GM08714 (cell line): ENCODE results near the gene OR51A2.

Source experiments
- H3K4me3 ChIP-seq: fragments of 200-500 bp; sonication (Bioruptor generic); 2 replicates; pipeline ENCODE4 v1.5.1; 2014; ENCODE audit warnings: mild to moderate bottlenecking, low read length, inconsistent platforms
- ZNF274 ChIP-seq: IDR thresholded peaks from 2 replicates; pipeline ENCODE4 v1.6.1; 2012; ENCODE audit warnings: mild to moderate bottlenecking, low read depth, low read length

The OR51A2 gene

DNA sequence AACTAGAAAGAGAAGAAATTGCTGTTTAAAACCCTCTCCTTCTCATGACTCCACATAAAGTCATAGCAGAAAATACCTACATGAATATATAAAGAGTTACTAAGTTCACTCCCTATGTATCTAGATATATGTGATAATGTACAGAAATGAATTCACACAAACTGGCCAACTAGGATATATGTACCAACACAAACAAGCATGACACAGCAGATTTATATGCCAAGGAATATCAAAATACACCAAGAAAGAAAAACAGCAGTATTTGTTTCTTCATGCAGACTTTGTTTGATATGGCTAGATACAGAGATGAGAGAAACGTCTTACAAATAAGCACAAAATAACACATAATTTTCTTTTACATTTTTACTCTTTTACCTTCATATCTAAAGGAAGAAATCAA, 33.2 kb downstream of the OR51A2 start:
- no peak overlapping the region for H3K4me3 ChIP-seq
- TF ChIP-seq ZNF274: no peak

- TF ChIP-seq ZNF274: no peak
- H3K4me3 ChIP-seq: no peak overlapping the region
Observed at GRCh38 chr11:4921796-4922195, 33.7 kb downstream of the OR51A2 start.

DNA sequence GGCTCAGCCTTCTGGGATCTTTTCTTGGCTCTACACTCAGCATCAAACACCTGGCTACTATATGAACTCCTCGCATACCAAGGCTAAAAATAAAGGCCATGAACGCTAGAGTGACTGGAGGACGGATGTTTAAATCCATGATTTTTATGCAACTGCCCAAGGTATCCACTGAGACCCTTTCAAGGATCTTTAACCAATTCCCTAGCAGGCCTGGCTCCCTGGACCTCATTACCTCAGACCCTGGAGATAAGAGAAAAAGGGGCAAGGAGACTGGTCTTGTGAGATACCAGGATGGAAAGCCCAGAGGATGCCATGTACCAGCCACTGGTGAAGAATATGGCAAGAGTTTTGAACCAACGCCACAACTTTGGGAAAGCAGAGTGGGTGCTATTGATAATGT, 36.3 kb downstream of the OR51A2 start, which contains the start of gene OR51G2:
Gene OR51G2 (minus strand): TSS at position 101 of the 400 bp plus-strand sequence. CDS start 3,687 bp downstream, outside the sequence.
- H3K4me3 ChIP-seq: no peak within 1 kb of the TSS
- TF ChIP-seq ZNF274: no peak

GRCh38 chr11:4916581-4916980, 38.9 kb downstream of the OR51A2 start:
- no peak for TF ChIP-seq ZNF274
- no peak overlapping the region for H3K4me3 ChIP-seq
